Endodermal cell (in vitro differentiated cells): Measurements from ENCODE around the gene AUTS2. TPM values are rescaled to one million over a fixed set of nuclear protein-coding genes. Genes with fewer than 3 reads are reported as not detected.

Experiments
- DNase-seq: peaks from one replicate; pipeline ENCODE4 v3.0.0-alpha.2; 2017
- H3K27ac ChIP-seq: 2 replicates; pipeline ENCODE4 v1.5.1; 2013; ENCODE audit warnings: mild to moderate bottlenecking, low read depth, low read length, moderate library complexity
- H3K27me3 ChIP-seq: 2 replicates; pipeline ENCODE4 v1.6.1; 2013; ENCODE audit warnings: mild to moderate bottlenecking, low read length, moderate library complexity; ENCODE audit not compliant: insufficient read depth, control insufficient read depth, poor library complexity, severe bottlenecking
- H3K36me3 ChIP-seq: 2 replicates; pipeline ENCODE4 v1.7.0; 2013; ENCODE audit warnings: mild to moderate bottlenecking, low read length, moderate library complexity; ENCODE audit not compliant: control insufficient read depth, insufficient read depth
- H3K4me1 ChIP-seq: one replicate; pipeline ENCODE4 v1.7.0; 2013; ENCODE audit warnings: low read length; ENCODE audit not compliant: control insufficient read depth, insufficient read depth
- H3K4me3 ChIP-seq: 2 replicates; pipeline ENCODE4 v1.5.1; 2013; ENCODE audit warnings: mild to moderate bottlenecking, low read length, moderate library complexity
- H3K9ac ChIP-seq: 2 replicates; pipeline ENCODE4 v1.6.1; 2013; ENCODE audit warnings: mild to moderate bottlenecking, low read length, moderate library complexity; ENCODE audit not compliant: poor library complexity, severe bottlenecking; ENCODE audit errors: extremely low read depth
- H3K9me3 ChIP-seq: 2 replicates; pipeline ENCODE4 v1.6.1; 2013; ENCODE audit warnings: mild to moderate bottlenecking, low read length, moderate library complexity; ENCODE audit not compliant: control insufficient read depth
- H3K27ac Mint-ChIP-seq: 2 replicates; pipeline ENCODE4 v1.8.0; 2020; ENCODE audit warnings: mixed read lengths
- H3K27me3 Mint-ChIP-seq: 2 replicates; pipeline ENCODE4 v1.8.0; 2021; ENCODE audit warnings: mild to moderate bottlenecking, mixed read lengths; ENCODE audit not compliant: insufficient read depth
- H3K36me3 Mint-ChIP-seq: 2 replicates; pipeline ENCODE4 v1.8.0; 2020; ENCODE audit warnings: low read depth, mixed read lengths
- H3K4me1 Mint-ChIP-seq: 2 replicates; pipeline ENCODE4 v1.8.0; 2020; ENCODE audit warnings: mixed read lengths
- H3K4me3 Mint-ChIP-seq: 2 replicates; pipeline ENCODE4 v1.8.0; 2020; ENCODE audit warnings: mild to moderate bottlenecking, moderate library complexity, mixed read lengths
- H3K9me3 Mint-ChIP-seq: 2 replicates; pipeline ENCODE4 v1.8.0; 2020; ENCODE audit warnings: mild to moderate bottlenecking, mixed read lengths
- WGBS, 2 experiments: methylation state at CpG; one replicate each; pipeline versions ENCODE4 v1.1.5 to v1.1.7; 2013; ENCODE audit warnings: missing lambda C conversion rate in 2 of 2, mixed read lengths in 1 of 2; ENCODE audit not compliant: insufficient coverage in 1 of 2, insufficient read length in 1 of 2; 5-methylcytosine and 5-hydroxymethylcytosine counted together
- total RNA-seq, 2 donors: library from RNA; stranded (reverse); fragmentation: NEBNext Ultra II Directional in 1 of 2; extraction: Animal tissue kit (Norgen Biotek cat#: 25700) in 1 of 2; gene quantifications; 2 replicates in 1 of 2; 3 replicates in 1 of 2; pipeline ENCODE4 v1.2.1, GENCODE V29; 2021
- TF ChIP-seq, protein P1 (sequence below): fragments of 200-600 bp; sonication (generic); conservative IDR thresholded peaks from 2 replicates; pipeline ENCODE4 v1.5.0; 2021; ENCODE audit warnings: antibody characterized with exemption, mild to moderate bottlenecking

Gene AUTS2
- total RNA-seq, 2 donors from 2014 or later = 76.8 to 106 TPM

DNA sequence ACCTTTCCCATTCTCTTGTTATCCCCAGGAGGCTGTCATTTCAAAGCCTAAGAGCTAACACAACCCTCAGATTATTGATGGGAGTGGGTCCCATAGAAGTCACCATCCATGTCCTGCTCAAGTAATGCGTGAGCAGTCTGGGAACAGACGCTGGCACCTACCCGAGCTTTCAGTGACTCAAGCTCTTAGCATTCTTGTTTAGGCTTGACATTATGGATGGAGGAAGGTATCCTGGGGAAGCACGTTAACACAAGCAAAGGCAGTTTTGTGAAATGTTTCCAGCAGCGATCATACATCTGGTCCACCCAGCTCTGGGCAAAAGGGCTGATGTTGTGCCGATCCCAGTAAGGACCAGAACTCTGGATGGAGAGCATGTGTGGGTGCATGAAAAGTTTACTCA, 30.0 kb upstream of the AUTS2 start:
- no peaks in the 10 kb centered on the region for H3K9me3 ChIP-seq
- H3K9me3 Mint-ChIP-seq = no peaks in the 10 kb centered on the region
- no peak overlapping the region for H3K9ac ChIP-seq
- H3K4me3 ChIP-seq = no peak overlapping the region
- H3K27ac Mint-ChIP-seq = no peak overlapping the region
- no peaks in the 10 kb centered on the region for H3K4me1 Mint-ChIP-seq
- no peak overlapping the region for H3K4me3 Mint-ChIP-seq
- H3K36me3 ChIP-seq = no peaks in the 10 kb centered on the region
- TF ChIP-seq, protein P1, sequence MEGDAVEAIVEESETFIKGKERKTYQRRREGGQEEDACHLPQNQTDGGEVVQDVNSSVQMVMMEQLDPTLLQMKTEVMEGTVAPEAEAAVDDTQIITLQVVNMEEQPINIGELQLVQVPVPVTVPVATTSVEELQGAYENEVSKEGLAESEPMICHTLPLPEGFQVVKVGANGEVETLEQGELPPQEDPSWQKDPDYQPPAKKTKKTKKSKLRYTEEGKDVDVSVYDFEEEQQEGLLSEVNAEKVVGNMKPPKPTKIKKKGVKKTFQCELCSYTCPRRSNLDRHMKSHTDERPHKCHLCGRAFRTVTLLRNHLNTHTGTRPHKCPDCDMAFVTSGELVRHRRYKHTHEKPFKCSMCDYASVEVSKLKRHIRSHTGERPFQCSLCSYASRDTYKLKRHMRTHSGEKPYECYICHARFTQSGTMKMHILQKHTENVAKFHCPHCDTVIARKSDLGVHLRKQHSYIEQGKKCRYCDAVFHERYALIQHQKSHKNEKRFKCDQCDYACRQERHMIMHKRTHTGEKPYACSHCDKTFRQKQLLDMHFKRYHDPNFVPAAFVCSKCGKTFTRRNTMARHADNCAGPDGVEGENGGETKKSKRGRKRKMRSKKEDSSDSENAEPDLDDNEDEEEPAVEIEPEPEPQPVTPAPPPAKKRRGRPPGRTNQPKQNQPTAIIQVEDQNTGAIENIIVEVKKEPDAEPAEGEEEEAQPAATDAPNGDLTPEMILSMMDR = no peak
- WGBS, 2 experiments = 73 to 79% methylated on average over 3 to 6 of the region's 6 CpGs
- no peak overlapping the region for H3K27ac ChIP-seq
- H3K27me3 ChIP-seq = no peaks in the 10 kb centered on the region
- no peaks in the 10 kb centered on the region for H3K4me1 ChIP-seq
- H3K27me3 Mint-ChIP-seq = peaks cover 3% of the 10 kb centered on the region
- no peaks in the 10 kb centered on the region for H3K36me3 Mint-ChIP-seq
- DNase-seq = no peak

GRCh38 chr7:69575651-69576050, 22.6 kb upstream of the AUTS2 start:
- Mint-ChIP-seq H3K4me1 (peaks cover 10% of the 10 kb centered on the region), H3K36me3 (no peaks in the 10 kb centered on the region), H3K27me3 (no peaks in the 10 kb centered on the region), H3K9me3 (no peaks in the 10 kb centered on the region), H3K27ac (no peak overlapping the region), H3K4me3 (no peak overlapping the region)
- 85% methylated on average over 4 of the region's 4 CpGs; no CpG with 5 or more reads in 1 of the 2 experiments for WGBS, 2 experiments
- TF ChIP-seq, protein P1 = no peak
- Histone ChIP-seq H3K9ac (no peak overlapping the region), H3K27me3 (no peaks in the 10 kb centered on the region), H3K36me3 (no peaks in the 10 kb centered on the region), H3K4me1 (no peaks in the 10 kb centered on the region), H3K9me3 (no peaks in the 10 kb centered on the region), H3K27ac (no peak overlapping the region), H3K4me3 (no peak overlapping the region)
- no peak for DNase-seq

GRCh38 chr7:69577221-69577620, 21.1 kb upstream of the AUTS2 start:
- H3K36me3 Mint-ChIP-seq = no peaks in the 10 kb centered on the region
- no peaks in the 10 kb centered on the region for H3K9me3 Mint-ChIP-seq
- no peaks in the 10 kb centered on the region for H3K27me3 ChIP-seq
- no peak for DNase-seq
- H3K4me3 ChIP-seq = no peak overlapping the region
- no peaks in the 10 kb centered on the region for H3K9me3 ChIP-seq
- no peak overlapping the region for H3K27ac Mint-ChIP-seq
- TF ChIP-seq, protein P1 = no peak
- no peaks in the 10 kb centered on the region for H3K27me3 Mint-ChIP-seq
- no peak overlapping the region for H3K27ac ChIP-seq
- no peak overlapping the region for H3K4me3 Mint-ChIP-seq
- peaks cover 10% of the 10 kb centered on the region for H3K4me1 Mint-ChIP-seq
- H3K9ac ChIP-seq = no peak overlapping the region
- H3K36me3 ChIP-seq = no peaks in the 10 kb centered on the region
- H3K4me1 ChIP-seq = no peaks in the 10 kb centered on the region
